Inferior parietal cortex (tissue), 1 donor: ENCODE data around the gene CBR3.
"Not testable (repeated sequence)": the region's sequence is repeated elsewhere in the genome, so short reads cannot be mapped to it uniquely, and the experiment has no call there.

Source experiments
- DNase-seq: peaks from one replicate; pipeline ENCODE4 v3.0.0-alpha.2; 2016; ENCODE audit errors: extremely low spot score

The CBR3 gene

DNA sequence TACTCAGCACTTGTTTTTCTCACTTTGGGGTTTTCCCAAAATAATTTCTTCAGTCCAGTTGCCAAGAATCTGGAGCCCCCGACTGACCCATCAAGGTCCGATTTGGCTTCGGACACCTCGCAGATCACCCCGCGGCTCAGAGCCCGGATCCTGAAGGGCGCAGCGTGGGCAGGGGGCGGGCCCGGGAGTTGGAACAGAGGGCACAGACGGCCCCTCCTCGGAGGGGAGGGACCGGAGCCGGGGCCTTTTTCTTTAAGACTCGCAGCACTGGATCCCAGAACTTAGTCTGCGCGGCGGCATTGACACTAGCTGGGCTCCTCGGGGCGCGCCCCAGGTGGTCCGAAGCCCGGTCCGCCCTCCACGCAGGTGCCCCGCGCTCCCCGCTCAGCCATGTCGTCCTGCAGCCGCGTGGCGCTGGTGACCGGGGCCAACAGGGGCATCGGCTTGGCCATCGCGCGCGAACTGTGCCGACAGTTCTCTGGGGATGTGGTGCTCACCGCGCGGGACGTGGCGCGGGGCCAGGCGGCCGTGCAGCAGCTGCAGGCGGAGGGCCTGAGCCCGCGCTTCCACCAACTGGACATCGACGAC, at the start of gene CBR3:
TSS of gene CBR3 (plus strand) at position 277 of the 588 bp plus-strand sequence. CDS start at position 391, 114 bp downstream.
- peak; percentile 58 for DNase-seq

DNA sequence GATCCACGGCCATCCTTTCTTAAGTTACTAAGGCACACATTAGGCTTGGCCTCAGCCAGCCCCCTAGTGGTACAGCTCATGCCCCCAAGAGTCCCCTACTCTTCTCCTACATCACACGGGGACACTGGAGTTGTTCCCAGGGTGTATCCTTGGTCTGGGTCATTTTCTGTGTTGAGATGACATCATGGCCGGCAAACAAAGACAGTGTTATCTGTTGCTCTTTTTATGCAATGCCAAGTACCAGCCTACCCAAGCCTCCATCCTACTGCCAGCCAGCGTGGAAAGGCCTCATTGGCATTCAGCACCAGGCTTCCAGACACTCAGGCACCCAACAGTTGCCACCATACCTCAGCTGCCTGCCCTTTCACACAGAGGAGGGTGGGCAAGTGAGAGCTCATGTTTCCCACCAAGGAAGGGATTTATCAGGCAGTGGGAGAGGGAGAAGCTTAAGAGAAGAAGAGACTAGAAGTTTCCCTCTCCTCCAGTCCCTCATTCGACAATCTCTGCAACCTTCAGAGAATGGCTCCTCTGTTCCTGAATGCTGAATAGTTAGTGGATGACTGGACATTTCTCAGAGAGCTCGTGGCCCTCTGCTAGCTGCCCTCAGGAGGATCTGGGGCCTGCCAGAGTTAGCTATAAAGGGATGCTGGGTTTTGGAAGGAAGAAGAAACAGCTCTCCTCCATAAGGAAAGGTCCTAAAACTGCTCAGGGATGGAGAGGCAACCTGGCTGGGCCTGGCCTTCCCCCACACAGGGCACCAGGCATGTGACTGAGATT, 47.3 kb upstream of the CBR3 start:
- peak; percentile 89 for DNase-seq

DNA sequence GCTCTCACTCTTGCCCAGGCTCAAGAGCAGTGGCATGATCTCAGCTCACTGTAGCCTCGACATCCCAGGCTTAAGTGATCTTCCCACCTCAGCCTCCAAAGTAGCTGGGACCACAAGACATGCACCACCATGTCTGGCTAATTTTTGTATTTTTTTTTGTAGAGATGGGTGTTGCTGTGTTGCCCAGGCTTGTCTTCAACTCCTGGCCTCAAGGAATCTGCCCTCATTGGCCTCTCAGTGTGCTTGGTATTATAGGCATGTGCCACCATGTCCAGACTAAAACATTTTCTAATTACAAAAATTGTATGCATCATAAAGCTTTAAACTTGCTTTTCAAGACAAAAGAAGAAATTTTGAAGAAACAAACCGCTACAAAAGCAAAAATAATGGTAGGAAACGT, 44.9 kb upstream of the CBR3 start:
- DNase-seq = no peak

- DNase-seq = no peak
Observed at GRCh38 chr21:36092681-36093080, 42.2 kb upstream of the CBR3 start.

DNA sequence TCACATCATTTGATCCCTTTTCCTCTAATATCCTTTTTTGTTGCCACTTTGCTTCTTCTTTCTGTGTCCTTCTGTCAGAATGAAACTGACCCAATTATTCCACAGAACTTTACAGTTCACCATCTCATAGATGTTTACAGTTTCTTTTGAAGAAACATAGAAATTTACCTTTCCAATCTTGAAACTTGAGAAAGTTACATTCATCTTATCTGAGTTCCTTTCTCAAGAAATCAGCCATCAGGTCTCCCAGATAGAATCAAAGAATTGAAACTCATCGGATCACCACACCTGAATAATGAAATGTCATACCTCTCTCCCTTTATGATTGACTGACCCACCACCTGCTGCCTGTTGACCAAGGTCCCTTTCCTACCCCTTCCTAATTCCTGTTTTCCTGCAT, 41.4 kb upstream of the CBR3 start:
- no peak for DNase-seq

- DNase-seq = no peak
Observed at GRCh38 chr21:36096398-36097290, 38.2 kb upstream of the CBR3 start.

DNA sequence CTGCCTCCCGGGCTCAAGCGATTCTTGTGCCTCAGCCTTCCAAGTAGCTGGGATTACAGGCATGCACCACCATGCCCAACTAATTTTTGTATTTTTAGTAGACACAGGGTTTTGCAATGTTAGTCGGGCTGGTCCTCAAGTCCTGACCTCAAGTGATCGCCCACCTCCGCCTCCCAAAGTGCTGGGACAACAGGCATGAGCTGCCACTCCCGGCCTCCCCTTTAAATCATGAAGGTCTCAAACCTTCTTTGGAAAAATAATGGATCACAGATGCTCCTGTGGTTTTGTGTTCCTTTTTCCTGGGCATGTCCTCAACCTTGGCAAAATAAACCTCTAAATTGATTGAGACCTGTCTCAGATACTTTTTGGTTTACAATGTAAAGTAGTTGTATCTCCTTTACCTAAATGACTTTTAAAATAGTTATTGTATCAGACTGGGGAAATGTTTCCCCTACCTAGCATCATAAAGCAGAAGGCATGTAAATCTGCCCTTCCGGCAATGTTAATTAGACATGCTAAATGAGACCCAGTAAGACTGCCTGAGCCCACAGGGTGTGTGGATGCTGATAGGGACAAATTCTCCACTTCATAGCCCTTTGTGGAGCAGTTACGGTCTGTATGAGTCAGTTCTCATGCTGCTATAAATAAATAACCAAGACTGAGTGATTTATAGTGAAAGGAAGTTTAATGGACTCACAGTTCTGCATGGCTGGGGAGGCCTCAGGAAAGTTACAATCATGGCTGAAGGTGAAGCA, 37.3 kb upstream of the CBR3 start:
- DNase-seq = no peak

DNA sequence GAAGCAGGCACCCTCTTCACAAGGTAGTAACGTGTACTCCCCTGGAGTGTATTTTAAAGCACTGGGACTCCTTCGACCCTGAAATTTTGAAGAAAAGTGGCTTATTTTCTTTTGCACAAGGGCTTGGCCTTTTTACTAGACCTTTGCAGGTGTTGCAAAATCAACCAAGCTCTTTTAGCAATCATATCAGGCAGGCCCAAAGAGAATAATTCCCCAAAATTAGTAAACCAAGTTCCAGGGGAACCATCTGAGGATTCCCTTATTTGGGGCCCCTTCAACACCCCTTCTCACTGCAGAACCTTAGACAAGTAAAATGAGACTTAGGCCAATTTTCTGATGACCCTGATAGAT, 36.7 kb upstream of the CBR3 start:
- DNase-seq = no peak

GRCh38 chr21:36099000-36099399, 35.9 kb upstream of the CBR3 start:
- no peak for DNase-seq

- DNase-seq = not testable (repeated sequence)
Observed at GRCh38 chr21:36099695-36100211, 35.1 kb upstream of the CBR3 start.

DNA sequence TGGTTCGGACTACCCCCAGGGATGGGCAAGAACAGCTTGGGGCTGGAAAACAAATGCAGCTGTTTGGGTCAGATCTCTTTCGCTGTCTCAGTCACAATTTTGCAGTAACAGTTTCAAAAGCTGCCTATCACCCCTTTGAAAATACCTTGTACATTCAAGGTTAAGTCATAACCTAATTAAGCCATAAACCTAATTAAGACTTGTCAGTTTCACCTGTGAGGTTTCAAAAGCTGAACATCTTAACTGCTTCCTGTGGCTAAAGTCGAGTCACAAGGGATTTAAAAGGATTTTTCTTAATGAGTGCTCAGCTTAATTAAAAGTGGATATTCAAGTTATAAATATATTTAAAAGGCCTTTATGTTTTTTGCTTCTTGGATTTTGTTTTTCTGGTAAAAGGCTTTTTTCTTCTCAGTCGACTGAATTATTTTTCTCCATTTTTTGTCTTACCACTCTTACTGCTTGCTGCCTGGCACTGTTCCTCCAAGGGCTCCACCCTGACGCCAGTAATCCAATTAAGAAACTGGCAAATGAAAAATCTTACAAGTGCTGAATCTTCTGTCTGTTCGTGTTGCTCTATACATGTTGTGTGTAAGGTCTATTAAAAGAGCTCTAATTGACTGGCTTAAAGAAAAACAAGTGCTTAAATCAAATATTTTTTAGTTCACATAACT, 33.8 kb upstream of the CBR3 start:
- DNase-seq = no peak

- DNase-seq = no peak
Observed at GRCh38 chr21:36103434-36103833, 31.4 kb upstream of the CBR3 start.

- peak; percentile 74 for DNase-seq
Observed at GRCh38 chr21:36104317-36105300, 30.3 kb upstream of the CBR3 start.

DNA sequence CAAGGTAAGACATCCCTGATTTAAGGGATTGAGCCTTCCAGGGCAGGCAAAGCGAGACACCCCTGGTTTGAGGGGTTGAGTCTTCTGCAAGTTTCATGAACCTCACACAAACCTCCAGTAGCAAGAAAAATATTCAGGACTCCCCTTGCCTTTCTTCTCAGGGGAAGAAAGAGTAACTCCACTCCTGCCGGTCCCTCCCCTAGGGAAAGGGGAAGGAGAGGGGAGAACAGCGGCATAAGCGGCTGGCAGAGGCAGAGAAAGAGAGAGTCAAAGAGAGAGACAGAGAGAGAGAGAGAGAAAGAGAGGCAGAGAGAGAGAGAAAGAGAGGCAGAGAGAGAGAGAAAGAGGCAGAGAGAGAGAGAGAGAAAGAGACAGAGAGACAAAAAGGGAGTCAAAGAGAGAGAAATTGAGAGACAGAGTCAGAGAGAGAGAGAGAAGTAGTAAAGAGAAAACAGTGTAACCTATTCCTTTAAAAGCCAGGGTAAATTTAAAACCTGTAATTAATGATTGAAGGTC, 29.5 kb upstream of the CBR3 start:
- no peak for DNase-seq

DNA sequence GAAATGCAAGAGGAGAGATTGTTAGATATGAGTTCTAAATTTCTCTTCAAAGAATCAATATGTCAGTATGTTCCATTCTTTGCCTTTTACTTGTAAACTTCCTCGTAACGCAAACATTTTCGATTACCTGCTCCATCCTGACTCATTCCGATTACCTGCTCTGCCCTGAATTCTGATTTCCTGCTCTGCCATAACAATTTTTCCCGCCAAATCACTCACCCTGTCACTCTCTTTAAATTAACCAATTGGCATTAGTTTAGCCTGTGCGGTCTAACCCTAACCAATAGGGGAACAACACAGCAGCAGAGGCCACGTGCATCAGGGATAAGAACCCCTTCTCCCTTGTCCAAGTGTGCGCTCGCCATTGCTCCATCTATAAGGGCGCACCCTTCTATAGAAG, 25.0 kb upstream of the CBR3 start:
- DNase-seq = no peak

DNA sequence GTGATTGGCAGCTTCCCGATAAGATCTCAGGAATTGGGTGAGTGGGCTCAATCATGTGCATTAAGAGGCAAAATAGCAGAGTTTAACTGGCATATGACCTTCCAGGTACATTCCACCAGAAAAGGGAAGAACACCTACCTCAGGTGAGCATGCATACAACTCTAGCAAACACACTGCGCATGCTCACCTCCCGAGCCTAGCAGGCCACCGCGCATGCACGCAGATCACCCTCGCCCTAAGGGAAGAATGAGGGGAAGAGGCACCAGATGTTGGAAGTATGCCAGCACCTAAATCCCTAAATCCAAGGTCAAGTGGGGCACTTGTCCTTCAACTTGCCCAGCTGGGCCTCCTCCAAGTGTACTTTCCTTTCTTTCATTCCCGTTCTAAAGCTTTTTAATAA, 23.6 kb upstream of the CBR3 start:
- no peak for DNase-seq

DNA sequence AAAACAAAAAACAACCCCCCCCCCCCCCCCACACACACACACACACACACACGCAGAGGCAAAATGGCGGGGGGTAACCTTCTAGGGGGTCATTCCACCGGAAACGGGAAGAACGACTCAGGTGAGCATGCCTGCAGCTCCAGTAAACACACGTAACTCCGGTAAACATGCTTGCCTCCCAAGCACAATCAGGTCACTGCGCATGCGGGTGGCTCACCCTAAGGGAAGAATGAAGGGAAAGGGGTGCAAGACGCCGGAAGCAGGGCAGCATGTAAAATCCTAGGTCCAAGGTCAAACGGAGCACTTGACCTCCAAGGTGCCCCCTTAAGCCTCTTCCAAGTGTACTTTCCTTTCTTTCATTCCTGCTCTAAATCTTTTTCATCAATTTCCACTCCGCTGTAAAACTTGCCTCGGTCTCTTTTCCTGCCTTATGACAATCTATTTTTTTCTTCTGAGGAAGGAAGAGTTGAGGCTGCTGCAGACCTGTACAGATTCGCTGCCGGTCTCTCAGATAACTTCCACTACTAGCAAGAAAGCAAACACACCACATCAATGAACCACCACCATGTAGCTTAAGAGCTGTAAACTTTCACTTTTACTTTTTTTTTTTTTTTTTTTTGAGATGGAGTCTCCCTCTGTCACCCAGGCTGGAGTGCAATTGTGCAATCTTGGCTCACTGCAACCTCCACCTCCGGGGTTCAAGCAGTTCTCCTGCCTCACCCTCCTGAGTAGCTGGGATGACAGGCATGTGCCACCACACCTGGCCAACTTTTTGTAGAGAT, 21.0 kb upstream of the CBR3 start:
- no peak for DNase-seq

DNA sequence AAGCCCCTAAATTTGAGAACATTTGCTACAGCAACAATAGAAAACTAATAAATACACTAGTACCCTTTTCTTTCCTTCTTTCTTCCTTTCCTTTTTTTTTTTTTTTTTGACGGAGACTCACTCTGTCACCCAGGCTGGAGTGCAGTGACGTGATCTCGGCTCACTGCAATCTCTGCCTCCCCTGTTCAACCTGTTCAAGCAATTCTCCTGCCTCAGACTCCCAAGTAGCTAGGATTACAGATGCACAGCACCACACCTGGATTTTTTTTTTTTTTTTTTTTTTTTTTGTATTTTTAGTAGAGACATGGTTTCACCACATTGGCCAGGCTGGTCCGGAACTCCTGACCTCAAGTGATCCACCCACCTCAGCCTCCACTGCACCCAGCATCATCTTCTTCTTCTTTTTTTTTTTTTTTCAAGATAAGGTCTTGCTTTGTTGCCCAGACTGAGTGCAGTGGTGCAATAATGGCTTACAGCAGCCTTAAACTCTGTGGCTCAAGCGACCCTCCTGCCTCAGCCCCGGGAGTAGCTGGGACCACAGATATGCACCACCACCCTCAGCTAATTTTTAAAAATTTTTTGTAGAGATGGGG, 19.6 kb upstream of the CBR3 start:
- no peak for DNase-seq
